Esophagus squamous epithelium (tissue), 4 donors: ENCODE data around the gene CLBA1.

Experiments used
- CTCF ChIP-seq, 6 experiments: fragments of 450-650 bp in 4 of 6; fragments of 200-600 bp in 2 of 6; sonication (generic) in 2 of 6; IDR thresholded peaks; one replicate each; pipeline ENCODE4 v1.5.1; 2016 to 2019; ENCODE audit warnings: antibody characterized with exemption in 6 of 6, mild to moderate bottlenecking in 4 of 6, moderate library complexity in 4 of 6
- POLR2A ChIP-seq, 4 donors: fragments of 450-650 bp; IDR thresholded peaks; one replicate each; pipeline ENCODE4 v1.6.1; 2017; ENCODE audit warnings: antibody characterized with exemption in 4 of 4, mild to moderate bottlenecking in 4 of 4, moderate library complexity in 3 of 4

GRCh38 chr14:104993306-104993705 lies 7.7 kb downstream of the CLBA1 start:
- TF ChIP-seq CTCF (IDR thresholded peaks at IDR 0.05) (no peak), POLR2A (IDR thresholded peaks at IDR 0.05) (no peak)
